ENCODE results near the gene CD81. TPM values are rescaled to one million over a fixed set of nuclear protein-coding genes. Genes with fewer than 3 reads are reported as not detected.

CD81 gene
- total RNA-seq, 2 donors from 2014 or later, result 498 to 842 TPM

GRCh38 chr11:2394818-2395105, 17.7 kb downstream of the CD81 start:
- Histone ChIP-seq H3K27me3 (replicated peaks; ENCODE audit: insufficient read depth) (no peaks in the 10 kb centered on the region), H3K4me1 (ENCODE audit: control insufficient read depth in 1 of 2, low read depth in 2 of 2) (peaks cover 15 to 32% of the 10 kb centered on the region in 2 donors), H3K36me3 (peaks cover 53% of the 10 kb centered on the region), H3K27ac (no peak overlapping the region), H3K4me3 (no peak overlapping the region), H3K9me3 (no peaks in the 10 kb centered on the region)
- no peak for TF ChIP-seq CTCF (IDR thresholded peaks at IDR 0.05)
- DNase-seq (ENCODE audit: low spot score), result no peak
- ATAC-seq (ENCODE audit: insufficient number of reproducible peaks, low FRiP score, low read depth), result no peak

GRCh38 chr11:2395211-2395730, 18.2 kb downstream of the CD81 start:
- H3K4me3 ChIP-seq, result no peak overlapping the region
- no peak for TF ChIP-seq CTCF (IDR thresholded peaks at IDR 0.05)
- H3K27me3 ChIP-seq (replicated peaks; ENCODE audit: insufficient read depth), result no peaks in the 10 kb centered on the region
- no peaks in the 10 kb centered on the region for H3K9me3 ChIP-seq
- DNase-seq (ENCODE audit: low spot score) (no peak), ATAC-seq (ENCODE audit: insufficient number of reproducible peaks, low FRiP score, low read depth) (no peak)
- H3K27ac ChIP-seq, result no peak overlapping the region
- H3K4me1 ChIP-seq (ENCODE audit: control insufficient read depth in 1 of 2, low read depth in 2 of 2), result peaks cover 10 to 27% of the 10 kb centered on the region in 2 donors
- peaks cover 49% of the 10 kb centered on the region for H3K36me3 ChIP-seq

GRCh38 chr11:2395856-2396255, 18.7 kb downstream of the CD81 start:
- no peak for ATAC-seq (ENCODE audit: insufficient number of reproducible peaks, low FRiP score, low read depth)
- Histone ChIP-seq H3K27ac (no peak overlapping the region), H3K4me1 (ENCODE audit: control insufficient read depth in 1 of 2, low read depth in 2 of 2) (peaks cover 6 to 22% of the 10 kb centered on the region in 2 donors), H3K36me3 (peaks cover 46% of the 10 kb centered on the region), H3K9me3 (no peaks in the 10 kb centered on the region), H3K4me3 (no peak overlapping the region), H3K27me3 (replicated peaks; ENCODE audit: insufficient read depth) (no peaks in the 10 kb centered on the region)
- DNase-seq (ENCODE audit: low spot score), result no peak
- no peak for TF ChIP-seq CTCF (IDR thresholded peaks at IDR 0.05)

- Histone ChIP-seq H3K36me3 (peaks cover 43% of the 10 kb centered on the region), H3K27me3 (replicated peaks; ENCODE audit: insufficient read depth) (no peaks in the 10 kb centered on the region), H3K4me1 (ENCODE audit: control insufficient read depth in 1 of 2, low read depth in 2 of 2) (peaks cover 10 to 20% of the 10 kb centered on the region in 2 donors), H3K9me3 (no peaks in the 10 kb centered on the region), H3K4me3 (no peak overlapping the region), H3K27ac (no peak overlapping the region)
- no peak for TF ChIP-seq CTCF (IDR thresholded peaks at IDR 0.05)
- no peak for DNase-seq (ENCODE audit: low spot score)
- no peak for ATAC-seq (ENCODE audit: insufficient number of reproducible peaks, low FRiP score, low read depth)
Observed at GRCh38 chr11:2396471-2396870, 19.4 kb downstream of the CD81 start.

- peaks cover 15 to 22% of the 10 kb centered on the region in 2 donors for H3K4me1 ChIP-seq (ENCODE audit: control insufficient read depth in 1 of 2, low read depth in 2 of 2)
- no peaks in the 10 kb centered on the region for H3K9me3 ChIP-seq
- DNase-seq (ENCODE audit: low spot score) (no peak), ATAC-seq (ENCODE audit: insufficient number of reproducible peaks, low FRiP score, low read depth) (no peak)
- no peak overlapping the region for H3K27ac ChIP-seq
- no peak overlapping the region for H3K4me3 ChIP-seq
- TF ChIP-seq CTCF (IDR thresholded peaks at IDR 0.05), result no peak
- no peaks in the 10 kb centered on the region for H3K27me3 ChIP-seq (replicated peaks; ENCODE audit: insufficient read depth)
- peaks cover 38% of the 10 kb centered on the region for H3K36me3 ChIP-seq
Observed at GRCh38 chr11:2397005-2397404, 19.9 kb downstream of the CD81 start.

All from thoracic aorta (tissue), 2 donors.